ENCODE data around the gene CNIH3. TPM values are rescaled to one million over a fixed set of nuclear protein-coding genes. Genes with fewer than 3 reads are reported as not detected.

CNIH3 gene
- total RNA-seq, 1 experiment from 2014 or later = 1.8 TPM

GRCh38 chr1:224784265-224785039, 168.3 kb downstream of the CNIH3 start:
- no peaks in the 10 kb centered on the region for H3K79me2 ChIP-seq (ENCODE audit: insufficient read depth, low read length)
- no peak overlapping the region for H2AFZ ChIP-seq (ENCODE audit: low read depth, low read length, poor library complexity, severe bottlenecking)
- RAD21 ChIA-PET (ENCODE audit: low non-redundant PET in 1 of 2, low total read pairs in 2 of 2, uncharacterized antibody in 2 of 2, unreplicated experiment in 2 of 2) = no interaction called here
- CTCF ChIA-PET = no interaction called here
- H3K9ac ChIP-seq (ENCODE audit: low read length) = no peak overlapping the region
- H3K4me1 ChIP-seq (ENCODE audit: control insufficient read depth in 1 of 2, insufficient read depth in 2 of 2, low read length in 2 of 2) = no peaks in the 10 kb centered on the region
- no TSS peak for BruUV-seq (replicated peaks)
- H3K27me3 ChIP-seq (ENCODE audit: insufficient read depth, low read length) = no peaks in the 10 kb centered on the region
- no peaks in the 10 kb centered on the region for H3K9me2 ChIP-seq (ENCODE audit: insufficient read depth)
- ATAC-seq (no peak), DNase-seq (ENCODE audit: low read depth, low spot score) (no peak)
- no peak overlapping the region for H3K4me3 ChIP-seq (replicated peaks in 1 of 2; ENCODE audit: low read depth in 1 of 2, low read length in 2 of 2)
- no peaks in the 10 kb centered on the region for H4K20me1 ChIP-seq (ENCODE audit: insufficient read depth)
- POLR2A ChIA-PET = no interaction called here
- TF ChIP-seq ELF1 (IDR thresholded peaks at IDR 0.05; ENCODE audit: borderline replicate concordance, low read depth) (no peak), REST (IDR thresholded peaks at IDR 0.05; ENCODE audit: low read depth) (no peak), CEBPB (IDR thresholded peaks at IDR 0.05; ENCODE audit: low read depth) (no peak), ZNF274 (IDR thresholded peaks at IDR 0.05; ENCODE audit: low read depth, low read length) (no peak), EZH2 (IDR thresholded peaks at IDR 0.05) (no peak), POLR2A (IDR thresholded peaks at IDR 0.05; ENCODE audit: borderline replicate concordance, extremely low read depth, insufficient read depth, insufficient read length) (no peak), SP1 (IDR thresholded peaks at IDR 0.05; ENCODE audit: low read depth) (no peak), JUND (IDR thresholded peaks at IDR 0.05) (no peak), ATF3 (IDR thresholded peaks at IDR 0.05) (no peak), SRF (IDR thresholded peaks at IDR 0.05; ENCODE audit: low read depth) (no peak), RAD21 (IDR thresholded peaks at IDR 0.05; ENCODE audit: low read depth) (no peak), FOSL1 (IDR thresholded peaks at IDR 0.05; ENCODE audit: low read depth) (no peak), ZBTB33 (IDR thresholded peaks at IDR 0.05; ENCODE audit: extremely low read depth, insufficient replicate concordance, low read length) (no peak), MAX (IDR thresholded peaks at IDR 0.05) (no peak), YY1 (IDR thresholded peaks at IDR 0.05; ENCODE audit: extremely low read depth, insufficient replicate concordance, low read depth, low read length) (no peak)
- H3K9me3 ChIP-seq (ENCODE audit: control insufficient read depth in 1 of 2, insufficient read depth in 1 of 2, low read depth in 1 of 2, low read length in 2 of 2) = no peaks in the 10 kb centered on the region
- intact Hi-C loops (cut with micrococcal nuclease) = no loop called here
- no peaks in the 10 kb centered on the region for H3K36me3 ChIP-seq (ENCODE audit: control insufficient read depth in 1 of 2, insufficient read depth in 2 of 2, low read length in 2 of 2)
- no peak overlapping the region for H3K4me2 ChIP-seq (ENCODE audit: low read length)
- H3K27ac ChIP-seq (ENCODE audit: low read depth, low read length) = no peak overlapping the region

Measured in HCT116 (cell line).